Trophoblast cell (in vitro differentiated cells and primary cell): Measurements from ENCODE around the gene ARHGEF39.
"Not testable (repeated sequence)": the region's sequence is repeated elsewhere in the genome, so short reads cannot be mapped to it uniquely, and the experiment has no call there.

ENCODE experiments used
- DNase-seq, 2 donors: peaks; one replicate each; pipeline ENCODE4 v3.0.0-alpha.2; 2016
- H2AFZ ChIP-seq: 2 replicates; pipeline ENCODE4 v1.6.1; 2013; ENCODE audit warnings: low read length, moderate library complexity, mild to moderate bottlenecking; ENCODE audit not compliant: insufficient read depth, poor library complexity
- H2AK5ac ChIP-seq: 2 replicates; pipeline ENCODE4 v1.6.1; 2013; ENCODE audit warnings: mild to moderate bottlenecking, low read length
- H2BK120ac ChIP-seq: 2 replicates; pipeline ENCODE4 v1.6.1; 2013; ENCODE audit warnings: low read length, mild to moderate bottlenecking, moderate library complexity; ENCODE audit not compliant: insufficient read depth, poor library complexity
- H2BK12ac ChIP-seq: 2 replicates; pipeline ENCODE4 v1.6.1; 2013; ENCODE audit warnings: mild to moderate bottlenecking, low read length, moderate library complexity
- H2BK5ac ChIP-seq: 2 replicates; pipeline ENCODE4 v1.6.1; 2013; ENCODE audit warnings: low read length, low read depth, moderate library complexity, mild to moderate bottlenecking; ENCODE audit not compliant: poor library complexity
- H3K14ac ChIP-seq: 2 replicates; pipeline ENCODE4 v1.6.1; 2013; ENCODE audit warnings: mild to moderate bottlenecking, low read length
- H3K18ac ChIP-seq: 2 replicates; pipeline ENCODE4 v1.6.1; 2013; ENCODE audit warnings: mild to moderate bottlenecking, low read length
- H3K23ac ChIP-seq: 2 replicates; pipeline ENCODE4 v1.6.1; 2013; ENCODE audit warnings: low read length
- H3K27ac ChIP-seq: 2 replicates; pipeline ENCODE4 v1.5.1; 2013; ENCODE audit warnings: low read depth, mild to moderate bottlenecking, inconsistent platforms, low read length, moderate library complexity
- H3K27me3 ChIP-seq: 2 replicates; pipeline ENCODE4 v1.6.1; 2013; ENCODE audit warnings: inconsistent platforms, mild to moderate bottlenecking, low read length, moderate library complexity; ENCODE audit not compliant: insufficient read depth
- H3K36me3 ChIP-seq, 2 experiments: 1 replicate in 1 of 2; 2 replicates in 1 of 2; pipeline ENCODE4 v1.6.1; 2013; ENCODE audit warnings: low read length in 2 of 2, mild to moderate bottlenecking in 2 of 2, moderate library complexity in 1 of 2; ENCODE audit not compliant: insufficient read depth in 2 of 2, control insufficient read depth in 1 of 2
- H3K4ac ChIP-seq: 2 replicates; pipeline ENCODE4 v1.6.1; 2013; ENCODE audit warnings: low read depth, mild to moderate bottlenecking, low read length, moderate library complexity
- H3K4me1 ChIP-seq, 2 experiments: 1 replicate in 1 of 2; 2 replicates in 1 of 2; pipeline ENCODE4 v1.6.1; 2013; ENCODE audit warnings: low read length in 2 of 2, mild to moderate bottlenecking in 2 of 2, moderate library complexity in 1 of 2; ENCODE audit not compliant: insufficient read depth in 2 of 2, control insufficient read depth in 1 of 2
- H3K4me2 ChIP-seq: 2 replicates; pipeline ENCODE4 v1.6.1; 2013; ENCODE audit warnings: inconsistent platforms, mild to moderate bottlenecking, low read length, moderate library complexity
- H3K4me3 ChIP-seq: 2 replicates; pipeline ENCODE4 v1.5.1; 2013; ENCODE audit warnings: mild to moderate bottlenecking, low read depth, low read length, inconsistent platforms
- H3K79me1 ChIP-seq: one replicate; pipeline ENCODE4 v1.6.1; 2013; ENCODE audit warnings: low read length
- H3K79me2 ChIP-seq: 2 replicates; pipeline ENCODE4 v1.6.1; 2013; ENCODE audit warnings: low read length, mild to moderate bottlenecking; ENCODE audit not compliant: control insufficient read depth, insufficient read depth, poor library complexity
- H3K9ac ChIP-seq: 2 replicates; pipeline ENCODE4 v1.6.1; 2013; ENCODE audit warnings: mild to moderate bottlenecking, low read length
- H3K9me3 ChIP-seq: 2 replicates; pipeline ENCODE4 v1.6.1; 2013; ENCODE audit warnings: low read depth, mild to moderate bottlenecking, control low read depth, inconsistent platforms, low read length; ENCODE audit not compliant: insufficient read depth
- H4K12ac ChIP-seq: 2 replicates; pipeline ENCODE4 v1.6.1; 2013; ENCODE audit warnings: low read depth, mild to moderate bottlenecking, low read length, moderate library complexity
- H4K8ac ChIP-seq: 2 replicates; pipeline ENCODE4 v1.6.1; 2013; ENCODE audit warnings: low read depth, mild to moderate bottlenecking, low read length, moderate library complexity
- H4K91ac ChIP-seq: one replicate; pipeline ENCODE4 v1.6.1; 2013; ENCODE audit warnings: low read depth, mild to moderate bottlenecking, low read length, moderate library complexity
- WGBS: extraction: QIAGEN DNeasy Blood & Tissue Kit; methylation state at CpG from one replicate; pipeline ENCODE4 v1.1.7; 2013; ENCODE audit warnings: missing lambda C conversion rate; ENCODE audit not compliant: insufficient read length, insufficient coverage; ENCODE audit errors: extremely low coverage; 5-methylcytosine and 5-hydroxymethylcytosine counted together

Gene ARHGEF39

DNA sequence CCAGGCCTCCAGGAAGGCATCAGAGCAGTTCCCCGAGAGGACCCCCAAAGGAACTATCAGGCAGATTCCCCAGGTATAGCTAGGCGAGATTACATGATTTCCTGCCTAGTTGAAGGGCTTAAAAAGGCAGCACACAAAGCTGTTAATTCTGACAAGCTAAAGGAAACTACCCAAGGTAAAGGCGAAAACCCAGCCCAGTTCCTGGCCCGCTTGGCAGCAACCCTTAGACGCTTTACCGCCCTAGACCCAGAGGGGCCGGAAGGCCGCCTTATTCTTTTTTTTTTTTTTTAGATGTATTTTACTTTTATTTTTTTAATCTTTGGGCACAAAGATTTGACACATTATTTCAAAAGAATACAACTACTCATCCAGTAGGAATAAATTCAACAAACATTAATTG, 26.2 kb downstream of the ARHGEF39 start:
- no CpG with 5 or more reads among the region's 8 CpGs for WGBS
- not testable (repeated sequence) for H3K79me2 ChIP-seq, H3K14ac ChIP-seq, H3K36me3 ChIP-seq, H3K27me3 ChIP-seq, H2AFZ ChIP-seq, H3K9me3 ChIP-seq, H2AK5ac ChIP-seq, H3K4me2 ChIP-seq, H3K27ac ChIP-seq, H3K79me1 ChIP-seq, H3K4me1 ChIP-seq, H4K91ac ChIP-seq, DNase-seq, H4K12ac ChIP-seq, H3K18ac ChIP-seq, H3K9ac ChIP-seq, H3K23ac ChIP-seq, H4K8ac ChIP-seq, H3K4me3 ChIP-seq, H3K4ac ChIP-seq, H2BK5ac ChIP-seq, H2BK12ac ChIP-seq, H2BK120ac ChIP-seq

DNA sequence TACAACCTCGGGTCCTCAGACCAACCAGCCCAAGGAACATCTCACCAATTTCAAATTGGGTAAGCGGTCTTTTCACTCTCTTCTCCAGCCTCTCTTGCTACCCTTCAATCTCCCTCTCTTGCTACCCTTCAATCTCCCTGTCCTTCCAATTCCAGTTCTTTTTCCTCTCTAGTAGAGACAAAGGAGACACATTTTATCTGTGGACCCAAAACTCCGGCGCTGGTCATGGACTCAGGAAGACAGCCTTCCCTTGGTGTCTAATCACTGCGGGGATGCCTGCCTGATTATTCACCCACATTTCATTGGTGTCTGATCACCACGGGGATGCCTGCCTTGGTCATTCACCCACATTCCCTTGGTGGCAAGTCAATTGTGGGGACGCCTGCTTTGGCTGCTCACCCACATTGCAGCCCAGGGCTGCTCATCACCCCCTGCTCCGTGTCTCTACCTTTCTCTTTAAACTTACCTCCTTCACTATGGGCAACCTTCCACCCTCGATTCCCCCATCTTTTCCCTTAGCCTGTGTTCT, 27.5 kb downstream of the ARHGEF39 start:
- H2BK120ac ChIP-seq, H3K79me2 ChIP-seq, H2AFZ ChIP-seq, H3K9ac ChIP-seq, H2AK5ac ChIP-seq, H2BK5ac ChIP-seq, H3K36me3 ChIP-seq, H3K79me1 ChIP-seq, H3K14ac ChIP-seq, H3K23ac ChIP-seq, H3K4me3 ChIP-seq, H2BK12ac ChIP-seq, H4K8ac ChIP-seq, H3K4ac ChIP-seq, H4K12ac ChIP-seq, H4K91ac ChIP-seq, H3K18ac ChIP-seq, H3K4me2 ChIP-seq, DNase-seq, H3K4me1 ChIP-seq, H3K27ac ChIP-seq, H3K9me3 ChIP-seq, H3K27me3 ChIP-seq: not testable (repeated sequence)
- WGBS: no CpG with 5 or more reads among the region's 9 CpGs

DNA sequence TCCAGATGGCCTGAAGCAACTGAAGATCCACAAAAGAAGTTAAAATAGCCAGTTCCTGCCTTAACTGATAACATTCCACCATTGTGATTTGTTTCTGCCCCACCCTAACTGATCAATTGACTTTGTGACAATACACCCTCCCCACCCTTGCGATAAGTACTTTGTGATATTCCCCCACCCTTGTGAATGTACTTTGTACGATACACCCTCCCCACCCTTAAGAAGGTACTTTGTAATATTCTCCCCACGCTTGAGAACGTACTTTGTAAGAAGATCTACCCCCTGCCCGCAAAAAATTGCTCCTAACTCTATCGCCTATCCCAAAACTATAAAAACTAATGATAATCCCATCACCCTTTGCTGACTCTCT, 28.1 kb downstream of the ARHGEF39 start:
- H3K4me2 ChIP-seq, H3K9ac ChIP-seq, H3K79me2 ChIP-seq, H3K36me3 ChIP-seq, H2BK5ac ChIP-seq, H3K4ac ChIP-seq, H4K12ac ChIP-seq, H4K91ac ChIP-seq, H3K27ac ChIP-seq, H3K4me3 ChIP-seq, H3K14ac ChIP-seq, H4K8ac ChIP-seq, H2BK120ac ChIP-seq, H3K9me3 ChIP-seq, H3K4me1 ChIP-seq, H2AK5ac ChIP-seq, H3K79me1 ChIP-seq, DNase-seq, H3K27me3 ChIP-seq, H2BK12ac ChIP-seq, H3K18ac ChIP-seq, H3K23ac ChIP-seq, H2AFZ ChIP-seq: not testable (repeated sequence)
- 100% methylated on average over 1 of the region's 6 CpGs for WGBS

DNA sequence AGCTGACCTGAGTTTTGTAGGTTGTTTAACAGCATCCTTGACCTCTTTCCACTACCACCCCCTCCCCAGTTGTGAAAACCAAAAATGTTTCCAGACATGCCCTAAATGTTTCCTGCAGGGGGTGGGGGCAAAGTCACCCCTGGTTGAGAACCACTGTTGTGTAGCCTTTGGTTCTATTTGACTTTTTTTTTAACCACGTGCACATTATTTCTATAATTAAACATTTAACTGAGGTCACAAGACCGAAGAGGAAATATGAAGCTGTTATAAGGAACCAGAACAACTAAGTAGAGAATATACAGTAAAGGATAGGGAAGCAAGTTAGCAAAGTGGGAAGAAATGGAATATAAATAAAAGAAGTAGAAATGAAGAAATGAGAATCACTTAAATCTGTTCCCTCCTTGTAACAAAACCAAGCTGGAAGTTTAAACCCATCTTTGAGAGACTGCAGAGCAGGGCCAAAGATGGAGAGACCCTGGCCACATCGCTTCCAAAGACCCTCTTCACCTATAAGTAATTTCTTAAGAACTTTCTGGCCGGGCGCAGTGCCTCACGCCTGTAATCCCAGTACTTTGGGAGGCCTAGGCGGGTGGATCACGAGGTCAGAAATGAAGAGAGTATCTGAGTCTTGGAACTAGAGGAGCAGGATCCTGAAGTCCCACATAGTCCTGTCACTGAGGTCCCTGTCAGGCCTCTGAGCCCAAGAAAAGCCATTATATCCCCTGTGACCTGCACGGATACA, 28.7 kb downstream of the ARHGEF39 start:
- no peak overlapping the region for H3K23ac ChIP-seq
- no peak overlapping the region for H3K14ac ChIP-seq
- H4K12ac ChIP-seq: no peak overlapping the region
- H2AK5ac ChIP-seq: no peak overlapping the region
- no peak overlapping the region for H3K9ac ChIP-seq
- H3K79me1 ChIP-seq: no peaks in the 10 kb centered on the region
- no peak overlapping the region for H4K91ac ChIP-seq
- H2BK5ac ChIP-seq: no peak overlapping the region
- no peak overlapping the region for H3K4me3 ChIP-seq
- no peak overlapping the region for H2AFZ ChIP-seq
- no peak overlapping the region for H3K18ac ChIP-seq
- H3K27me3 ChIP-seq: no peaks in the 10 kb centered on the region
- no peak for DNase-seq
- H3K4me2 ChIP-seq: no peak overlapping the region
- H2BK12ac ChIP-seq: no peak overlapping the region
- H4K8ac ChIP-seq: no peak overlapping the region
- H2BK120ac ChIP-seq: no peak overlapping the region
- no CpG with 5 or more reads among the region's 9 CpGs for WGBS
- H3K79me2 ChIP-seq: no peaks in the 10 kb centered on the region
- no peaks in the 10 kb centered on the region for H3K36me3 ChIP-seq
- no peak overlapping the region for H3K4ac ChIP-seq
- no peaks in the 10 kb centered on the region for H3K4me1 ChIP-seq
- no peak overlapping the region for H3K27ac ChIP-seq
- H3K9me3 ChIP-seq: no peaks in the 10 kb centered on the region
